ENCODE results near the gene TTC24. TPM values are rescaled to one million over a fixed set of nuclear protein-coding genes. Genes with fewer than 3 reads are reported as not detected.
A peak's percentile ranks its signal among the peaks of the same experiment; 100 is the strongest.
"Not testable (repeated sequence)": the region's sequence is repeated elsewhere in the genome, so short reads cannot be mapped to it uniquely, and the experiment has no call there.

The TTC24 gene
- polyA plus RNA-seq, 4 donors = 0.86 to 1.3 (median 1.0) TPM

- no peak for DNase-seq (ENCODE audit: low read depth in 4 of 4, low spot score in 3 of 4)
Measured at GRCh38 chr1:156584813-156585212, 5.3 kb downstream of the TTC24 start.

DNA sequence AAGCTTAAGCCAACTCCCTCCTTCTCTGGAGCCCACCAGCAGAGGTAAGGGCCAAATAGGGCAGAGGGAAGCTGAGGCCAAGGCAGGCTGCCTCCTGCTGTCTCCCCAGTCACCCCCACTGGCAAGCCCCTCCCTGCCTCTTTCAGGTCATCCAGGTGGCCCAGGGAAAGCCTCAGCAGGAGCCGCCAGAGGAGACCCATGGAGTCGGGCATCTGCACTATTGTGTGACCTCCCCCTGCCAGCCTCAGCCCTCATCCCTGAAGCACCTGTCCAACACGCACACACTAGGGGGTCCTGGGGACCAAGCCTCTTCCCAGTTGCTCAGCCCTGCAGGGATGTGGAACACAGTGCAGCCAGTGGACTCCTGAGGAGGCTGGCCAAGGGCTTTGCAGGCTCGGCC, 6.8 kb downstream of the TTC24 start:
- no peak for DNase-seq (ENCODE audit: low read depth in 4 of 4, low spot score in 3 of 4)

DNA sequence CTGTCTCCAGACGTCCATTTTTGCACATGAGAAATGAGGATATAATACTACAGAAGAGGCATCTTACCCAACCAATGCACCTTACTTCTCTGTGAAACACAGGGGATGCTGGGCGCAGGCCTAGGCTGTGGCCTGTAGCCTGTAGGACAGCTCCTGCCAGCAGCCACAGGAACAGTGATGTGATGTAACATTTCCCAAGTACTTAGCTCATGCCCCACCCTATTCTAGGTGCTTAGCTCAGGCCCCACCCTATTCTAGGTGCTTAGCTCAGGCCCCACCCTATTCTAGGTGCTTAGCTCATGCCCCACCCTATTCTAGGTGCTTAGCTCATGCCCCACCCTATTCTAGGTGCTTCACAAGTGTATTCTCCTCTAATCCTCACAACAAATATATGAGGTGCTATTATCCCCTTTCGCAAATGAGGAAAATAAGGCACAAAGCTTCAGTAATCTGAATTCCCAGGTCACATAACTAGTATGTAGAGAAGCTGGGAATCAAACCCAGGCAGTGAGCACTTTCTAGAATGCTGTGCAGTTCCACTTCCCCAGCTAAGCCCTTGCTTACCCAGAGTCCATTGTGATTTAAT, 7.5 kb downstream of the TTC24 start:
- no peak for DNase-seq (ENCODE audit: low read depth in 4 of 4, low spot score in 3 of 4)

DNA sequence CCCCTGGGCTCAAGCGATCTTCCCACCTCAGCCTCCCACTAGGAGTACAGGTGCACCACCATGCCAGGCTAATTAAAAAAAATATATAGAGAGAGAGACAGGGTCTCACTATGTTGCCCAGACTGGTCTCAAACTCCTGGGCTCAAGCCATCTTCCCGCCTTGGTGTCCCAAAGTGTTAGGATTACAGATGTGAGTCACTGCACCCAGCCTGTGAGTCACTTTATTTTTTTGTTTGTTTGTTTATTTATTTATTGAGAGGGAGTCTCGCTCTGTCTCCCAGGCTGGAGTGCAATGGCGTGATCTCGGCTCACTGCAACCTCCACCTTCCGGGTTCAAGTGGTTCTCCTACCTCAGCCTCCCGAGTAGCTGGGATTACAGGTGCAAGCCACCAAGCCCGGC, 8.4 kb downstream of the TTC24 start:
- not testable (repeated sequence) for DNase-seq (ENCODE audit: low read depth in 4 of 4, low spot score in 3 of 4)

- no peak for DNase-seq (ENCODE audit: low read depth in 4 of 4, low spot score in 3 of 4)
Measured at GRCh38 chr1:156589546-156589945, 10.0 kb downstream of the TTC24 start.

DNA sequence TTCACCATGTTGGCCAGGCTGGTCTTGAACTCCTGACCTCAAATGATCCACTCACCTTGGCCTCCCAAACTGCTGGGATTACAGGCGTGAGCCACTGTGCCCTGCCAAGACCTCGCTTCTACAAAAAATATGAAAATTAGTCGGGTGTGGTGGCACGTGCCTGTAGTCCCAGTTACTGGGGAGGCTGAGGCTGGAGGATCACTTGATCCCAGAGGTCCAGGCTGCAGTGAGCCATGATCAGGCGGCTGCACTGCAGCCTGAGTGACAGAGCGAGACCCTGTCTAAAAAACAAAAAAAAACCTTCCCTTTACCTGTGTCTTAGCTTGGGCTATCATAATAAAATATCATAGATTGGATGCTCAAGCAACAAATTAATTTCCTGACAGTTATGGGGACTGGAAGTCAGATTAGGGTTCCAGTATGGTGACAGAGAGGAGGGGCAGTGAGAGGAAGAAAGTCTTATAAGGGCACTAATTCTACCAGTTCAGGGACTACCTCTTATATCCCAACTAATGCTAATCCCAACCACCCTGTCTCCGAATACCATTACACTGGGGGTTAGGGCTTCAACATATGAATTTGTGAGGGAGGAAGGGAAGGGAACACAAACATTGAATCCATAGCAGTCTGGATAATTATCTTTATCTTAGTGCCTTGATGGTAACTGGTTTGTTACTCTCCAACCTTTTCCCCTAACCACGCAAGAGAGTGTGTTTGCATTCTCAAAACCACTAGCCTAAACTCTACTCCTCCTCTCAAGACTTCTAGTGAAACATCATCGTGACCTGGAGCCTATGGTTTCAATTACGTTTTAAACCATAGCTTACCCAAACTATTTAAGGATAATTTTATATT, 11.0 kb downstream of the TTC24 start:
- DNase-seq (ENCODE audit: low read depth in 4 of 4, low spot score in 3 of 4) = no peak

DNA sequence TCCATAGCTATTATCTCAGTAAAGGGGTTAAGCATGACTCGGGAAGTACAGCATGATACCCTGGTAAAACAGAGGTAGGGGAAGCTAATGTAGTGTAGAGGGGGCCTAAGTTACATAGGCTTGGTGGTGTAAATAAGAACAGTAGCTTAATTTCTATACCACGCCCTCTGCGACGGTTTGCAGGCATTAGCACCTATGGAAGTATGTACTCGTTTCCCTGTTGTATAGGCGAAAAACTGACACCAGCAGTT, 11.6 kb downstream of the TTC24 start:
- no peak for DNase-seq (ENCODE audit: low read depth in 4 of 4, low spot score in 3 of 4)

DNA sequence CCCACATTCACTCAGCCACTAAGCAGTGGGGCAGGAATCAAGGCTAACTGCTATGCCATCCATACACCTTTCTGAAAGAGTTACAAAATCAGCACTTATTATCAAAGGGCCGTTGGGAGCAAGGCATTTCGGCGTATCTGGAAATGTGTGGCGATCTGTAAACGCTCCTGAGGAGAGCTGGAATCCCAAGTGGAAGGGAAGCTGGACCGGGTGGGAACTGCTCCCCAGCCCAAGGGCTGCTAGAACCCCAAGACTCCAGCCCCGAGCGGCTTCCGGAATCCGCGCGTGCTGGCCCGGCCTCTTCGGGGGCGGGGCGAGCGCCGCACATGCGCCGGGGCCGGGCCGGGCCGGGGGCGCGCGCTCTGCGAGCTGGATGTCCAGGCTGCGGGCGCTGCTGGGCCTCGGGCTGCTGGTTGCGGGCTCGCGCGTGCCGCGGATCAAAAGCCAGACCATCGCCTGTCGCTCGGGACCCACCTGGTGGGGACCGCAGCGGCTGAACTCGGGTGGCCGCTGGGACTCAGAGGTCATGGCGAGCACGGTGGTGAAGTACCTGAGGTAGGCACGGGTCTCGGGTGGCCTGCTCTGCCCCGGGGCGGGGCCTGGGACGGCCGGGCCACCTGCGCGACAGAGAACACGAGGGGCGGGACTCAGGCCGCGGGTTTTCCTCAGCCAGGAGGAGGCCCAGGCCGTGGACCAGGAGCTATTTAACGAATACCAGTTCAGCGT, 12.1 kb downstream of the TTC24 start, which contains the start of gene NAXE:
TSS of gene NAXE (plus strand) at position 345 of the 726 bp plus-strand sequence. CDS start at position 374, 29 bp downstream.
- DNase-seq (ENCODE audit: low read depth in 4 of 4, low spot score in 3 of 4) = no peak

- DNase-seq (ENCODE audit: low read depth in 4 of 4, low spot score in 3 of 4) = no peak
Measured at GRCh38 chr1:156592158-156592909, 12.8 kb downstream of the TTC24 start.

- DNase-seq (ENCODE audit: low read depth in 4 of 4, low spot score in 3 of 4) = no peak
Measured at GRCh38 chr1:156592910-156593660, 13.6 kb downstream of the TTC24 start.

GRCh38 chr1:156593661-156593989, 14.1 kb downstream of the TTC24 start:
- no peak for DNase-seq (ENCODE audit: low read depth in 4 of 4, low spot score in 3 of 4)

- DNase-seq (ENCODE audit: low read depth in 4 of 4, low spot score in 3 of 4) = no peak
Measured at GRCh38 chr1:156594190-156594589, 14.7 kb downstream of the TTC24 start.

GRCh38 chr1:156595016-156595415, 15.5 kb downstream of the TTC24 start:
- no peak for DNase-seq (ENCODE audit: low read depth in 4 of 4, low spot score in 3 of 4)

DNA sequence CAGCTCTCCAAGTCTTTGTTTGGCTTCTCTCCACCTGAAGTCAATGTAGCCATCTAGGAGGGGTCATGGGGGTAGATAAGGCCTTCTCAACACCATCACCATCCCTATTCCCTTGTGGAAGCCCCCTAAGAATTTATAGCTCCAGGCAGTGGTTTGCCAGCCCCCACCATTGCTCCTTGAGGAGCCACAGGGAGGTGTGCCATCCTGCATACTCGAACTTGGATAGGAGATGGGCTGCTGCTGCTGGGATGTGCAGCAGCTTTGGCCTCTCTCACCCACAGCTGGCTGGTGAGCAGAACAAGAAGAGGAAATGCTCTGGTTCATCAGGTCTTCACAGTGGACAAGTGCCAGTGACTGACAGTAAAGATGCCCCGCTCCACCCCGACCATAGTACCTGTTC, 16.9 kb downstream of the TTC24 start:
- DNase-seq (ENCODE audit: low read depth in 4 of 4, low spot score in 3 of 4) = no peak

DNA sequence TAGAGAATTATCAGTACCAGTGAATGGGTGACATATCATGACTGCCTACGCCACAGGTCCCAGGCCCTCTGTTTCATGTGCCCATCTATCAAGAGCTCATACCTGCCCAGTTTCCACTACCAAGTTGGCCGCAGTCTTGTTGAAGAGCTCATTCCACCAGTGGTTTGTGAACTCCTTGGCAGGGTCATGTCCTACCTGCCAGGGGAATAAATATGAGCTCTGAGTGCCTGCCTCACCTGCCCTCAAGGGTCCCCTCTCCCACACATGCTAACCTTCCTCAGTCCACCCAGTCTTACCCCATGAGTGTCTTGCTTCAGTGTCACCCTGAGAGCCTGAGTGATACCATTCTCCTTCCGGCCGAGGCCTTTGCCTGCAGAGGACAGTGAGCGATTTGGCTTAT, 18.6 kb downstream of the TTC24 start:
- DNase-seq (ENCODE audit: low read depth in 4 of 4, low spot score in 3 of 4) = no peak

DNA sequence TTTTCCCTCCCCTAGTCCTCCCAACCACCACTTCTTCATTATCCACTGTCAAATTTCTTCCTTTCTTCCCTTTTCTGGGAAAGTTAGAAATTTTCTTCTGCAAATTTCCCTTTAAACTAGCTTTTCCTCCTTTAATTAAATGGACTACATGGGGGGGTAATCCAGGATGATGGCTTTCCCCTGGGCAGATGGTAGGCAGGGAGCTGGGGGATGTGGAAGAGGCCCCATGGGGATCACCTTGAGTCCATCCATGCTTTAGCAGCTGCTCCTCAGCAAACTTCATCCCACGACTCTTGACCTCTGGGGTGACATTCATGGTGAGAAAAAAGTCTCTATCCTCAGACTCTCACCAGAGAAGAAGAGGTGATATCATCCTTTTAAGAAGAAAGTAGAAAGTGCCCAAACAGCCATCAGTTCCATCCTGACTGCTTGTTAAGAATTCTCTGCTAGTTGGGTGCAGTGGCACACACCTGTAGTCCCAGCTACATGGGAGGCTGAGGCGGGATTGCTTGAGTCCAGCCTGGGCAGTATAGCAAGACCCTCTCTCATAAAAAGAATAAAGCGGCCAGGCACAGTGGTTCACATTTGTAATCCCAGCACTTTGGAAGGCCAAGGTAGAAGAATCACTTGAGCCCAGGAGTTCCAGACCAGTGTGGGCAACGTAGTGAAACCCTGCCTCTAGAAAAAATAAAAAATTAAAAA, 19.4 kb downstream of the TTC24 start:
- no peak for DNase-seq (ENCODE audit: low read depth in 4 of 4, low spot score in 3 of 4)

DNA sequence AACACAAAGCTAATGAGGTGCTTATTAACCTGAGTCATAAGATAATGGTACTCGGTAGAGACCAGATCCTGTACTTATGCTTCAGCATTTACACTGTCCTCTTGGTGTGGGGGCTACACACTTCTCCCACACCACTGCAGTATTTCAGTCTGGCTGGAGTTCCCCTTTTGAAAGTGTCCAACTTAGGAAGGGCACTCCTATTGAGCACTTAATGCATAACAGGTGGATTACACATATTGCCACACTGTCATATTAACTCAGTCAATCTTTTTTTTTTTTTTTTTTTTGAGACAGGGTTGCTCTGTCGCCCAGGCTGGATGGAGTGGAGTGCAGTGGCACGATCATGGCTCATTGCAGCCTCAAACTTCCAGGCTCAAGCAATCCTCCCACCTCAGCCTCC, 20.3 kb downstream of the TTC24 start:
- no peak for DNase-seq (ENCODE audit: low read depth in 4 of 4, low spot score in 3 of 4)

- no peak for DNase-seq (ENCODE audit: low read depth in 4 of 4, low spot score in 3 of 4)
Measured at GRCh38 chr1:156600733-156601121, 21.2 kb downstream of the TTC24 start.

DNA sequence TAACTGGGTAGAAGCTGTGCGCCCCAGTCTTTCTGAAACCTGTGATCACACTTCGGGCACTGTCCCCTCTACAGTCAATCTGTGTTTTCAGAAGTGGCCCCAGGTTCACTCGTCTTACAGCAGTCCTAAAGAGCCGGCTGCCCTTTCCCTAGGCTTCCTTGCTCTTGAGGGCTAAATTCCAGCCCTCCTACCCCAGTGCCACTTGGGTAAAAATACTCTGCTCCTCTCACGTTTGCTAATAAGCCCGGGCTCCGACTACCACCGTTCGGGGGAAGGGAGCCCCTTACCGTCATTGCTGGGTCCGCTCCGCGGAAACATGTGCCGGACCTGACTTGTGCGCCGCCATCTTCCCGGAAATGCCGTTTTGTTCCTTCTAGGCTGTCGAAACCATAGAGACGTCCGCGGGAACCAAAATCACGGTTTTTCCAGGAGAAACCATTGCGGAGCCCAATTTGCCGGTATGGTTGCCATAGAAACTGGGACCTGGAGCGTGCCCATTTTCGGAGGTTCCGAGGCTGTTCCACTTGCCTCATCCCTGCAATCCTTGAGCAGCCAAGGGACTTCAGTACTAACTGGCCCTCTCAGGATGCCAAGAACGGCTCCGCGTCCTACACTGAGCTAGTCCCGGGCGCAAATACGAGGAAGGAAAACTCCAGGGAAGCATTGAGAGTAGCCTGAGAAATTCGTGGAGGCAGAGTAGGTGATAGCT, 21.8 kb downstream of the TTC24 start, which contains the start of gene GPATCH4:
TSS of gene GPATCH4 (minus strand) at position 358 of the 709 bp plus-strand sequence.
- DNase-seq (ENCODE audit: low read depth in 4 of 4, low spot score in 3 of 4) = peak in 1 of 4 donors; percentile 76
